Activated CD8-positive, alpha-beta memory T cell treated with anti-CD3 and anti-CD28 coated beads for 36 hours (primary cell): Measurements from ENCODE around the gene NFX1. TPM values are rescaled to one million over a fixed set of nuclear protein-coding genes. Genes with fewer than 3 reads are reported as not detected.

Experiments
- CTCF ChIA-PET: fragments of 350-600 bp; sonication (Branson Sonifier 250); formaldehyde crosslinking; loops from one replicate; lab custom pipeline; 2021; ENCODE audit warnings: antibody characterized with exemption; lab: Charles Lee
- POLR2A ChIA-PET: fragments of 350-600 bp; sonication (Branson Sonifier 250); formaldehyde crosslinking; loops from one replicate; lab custom pipeline; 2021; ENCODE audit warnings: antibody characterized with exemption; lab: Charles Lee
- total RNA-seq, 2 experiments: library from RNA; stranded (reverse); gene quantifications; one replicate each; pipeline ENCODE4 v1.2.3, GENCODE V29; 2021

NFX1 gene
- 10 to 100 TPM; 41.2 to 42.7 TPM for total RNA-seq

- CTCF ChIA-PET = interaction anchor here (0.6 to 1.7 kb wide), 9 partner anchors 10 to 194 kb away, joined by 3 to 5 read pairs (median 3); no protein-coding TSS in a partner anchor
- POLR2A ChIA-PET = interaction anchor here (0.6 to 1.4 kb wide), 8 partner anchors 27 to 266 kb away, joined by 3 to 8 read pairs (median 3); partner anchors contain the start of genes B4GALT1, BAG1, CHMP5 and DNAJA1
Observed at GRCh38 chr9:33290247-33291030, at the start of gene NFX1. TSS of gene NFX1 (plus strand) at chr9:33290516. CDS start at chr9:33290573, 57 bp downstream.

GRCh38 chr9:33241298-33241697 lies 49.0 kb upstream of the NFX1 start:
- CTCF ChIA-PET = no interaction called here

GRCh38 chr9:33242609-33243134 lies 47.6 kb upstream of the NFX1 start:
- ChIA-PET POLR2A (no interaction called here), CTCF (no interaction called here)

More at GRCh38 chr9:33241298-33241697, 49.0 kb upstream of the NFX1 start:
- POLR2A ChIA-PET = no interaction called here

GRCh38 chr9:33244137-33244784 lies 46.1 kb upstream of the NFX1 start:
- POLR2A ChIA-PET = interaction anchor here (0.6 kb wide), 1 partner anchor 106 kb away, joined by 3 read pairs; no protein-coding TSS in a partner anchor
- CTCF ChIA-PET = no interaction called here

- ChIA-PET CTCF (no interaction called here), POLR2A (no interaction called here)
Observed at GRCh38 chr9:33245341-33245740, 45.0 kb upstream of the NFX1 start.

GRCh38 chr9:33246269-33246860 lies 44.0 kb upstream of the NFX1 start:
- CTCF ChIA-PET = interaction anchor here (1.1 kb wide), 1 partner anchor 13 kb away, joined by 3 read pairs; no protein-coding TSS in a partner anchor
- POLR2A ChIA-PET = no interaction called here

GRCh38 chr9:33248606-33249005 lies 41.7 kb upstream of the NFX1 start:
- CTCF ChIA-PET = interaction anchor here (1.1 kb wide), 1 partner anchor 12 kb away, joined by 4 read pairs; no protein-coding TSS in a partner anchor
- POLR2A ChIA-PET = no interaction called here

- ChIA-PET POLR2A (no interaction called here), CTCF (interaction anchor here (1.1 kb wide), 1 partner anchor 13 kb away, joined by 4 read pairs; no protein-coding TSS in a partner anchor)
Observed at GRCh38 chr9:33249087-33249658, 41.1 kb upstream of the NFX1 start.

GRCh38 chr9:33249983-33250382 lies 40.3 kb upstream of the NFX1 start:
- ChIA-PET CTCF (no interaction called here), POLR2A (no interaction called here)

- CTCF ChIA-PET = no interaction called here
- POLR2A ChIA-PET = no interaction called here
Observed at GRCh38 chr9:33250458-33250995, 39.8 kb upstream of the NFX1 start.

GRCh38 chr9:33254211-33254610 lies 36.1 kb upstream of the NFX1 start:
- ChIA-PET POLR2A (interaction anchor here (0.7 kb wide), 1 partner anchor 583 kb away, joined by 3 read pairs; no protein-coding TSS in a partner anchor), CTCF (interaction anchor here (0.6 kb wide), 1 partner anchor 23 kb away, joined by 3 read pairs; no protein-coding TSS in a partner anchor)

GRCh38 chr9:33255014-33255413 lies 35.3 kb upstream of the NFX1 start:
- POLR2A ChIA-PET = no interaction called here
- CTCF ChIA-PET = no interaction called here

- POLR2A ChIA-PET = no interaction called here
Observed at GRCh38 chr9:33255471-33255870, 34.8 kb upstream of the NFX1 start.

GRCh38 chr9:33256236-33256635 lies 34.1 kb upstream of the NFX1 start:
- POLR2A ChIA-PET = no interaction called here
- CTCF ChIA-PET = no interaction called here

More at GRCh38 chr9:33255471-33255870, 34.8 kb upstream of the NFX1 start:
- CTCF ChIA-PET = no interaction called here

GRCh38 chr9:33257276-33257675 lies 33.0 kb upstream of the NFX1 start:
- CTCF ChIA-PET = no interaction called here
- POLR2A ChIA-PET = no interaction called here

- POLR2A ChIA-PET = no interaction called here
- CTCF ChIA-PET = no interaction called here
Observed at GRCh38 chr9:33260372-33260771, 29.9 kb upstream of the NFX1 start.

- CTCF ChIA-PET = no interaction called here
- POLR2A ChIA-PET = interaction anchor here (2.3 kb wide), 1 partner anchor 27 kb away, joined by 8 read pairs; the partner anchor contains the start of gene NFX1
Observed at GRCh38 chr9:33263131-33264002, 26.9 kb upstream of the NFX1 start.

GRCh38 chr9:33264003-33264472 lies 26.3 kb upstream of the NFX1 start:
- CTCF ChIA-PET = no interaction called here
- POLR2A ChIA-PET = interaction anchor here (2.3 kb wide), 1 partner anchor 26 kb away, joined by 8 read pairs; the partner anchor contains the start of gene NFX1
